HEK293 (cell line): Measurements from ENCODE around the gene ANO1.

ENCODE experiments used
- CTCF ChIA-PET: fragments of 350-600 bp; formaldehyde crosslinking; extraction: SDS; loops from one replicate; lab custom pipeline; 2021; ENCODE audit warnings: antibody characterized with exemption; lab: Yijun Ruan, JAX
- POLR2A ChIA-PET: fragments of 300-600 bp; formaldehyde crosslinking; extraction: SDS; loops from one replicate; lab custom pipeline; 2020; ENCODE audit warnings: antibody characterized with exemption, inconsistent platforms; lab: Yijun Ruan, JAX
- H3K27ac ChIP-seq: fragments of 200-500 bp; sonication (Bioruptor generic); 2 replicates; pipeline ENCODE4 v1.5.1; 2014; ENCODE audit warnings: low read depth, low read length, control low read depth, inconsistent platforms; ENCODE audit errors: extremely low read depth
- H3K36me3 ChIP-seq, 2 experiments: fragments of 200-500 bp in 1 of 2; sonication (Bioruptor generic) in 1 of 2; 1 replicate in 1 of 2; 2 replicates in 1 of 2; pipeline ENCODE4 v1.5.1; 2014 to 2017; ENCODE audit warnings: inconsistent platforms in 2 of 2, low read length in 2 of 2; ENCODE audit not compliant: control insufficient read depth in 2 of 2, insufficient read depth in 1 of 2
- H3K4me1 ChIP-seq: fragments of 200-500 bp; sonication (Bioruptor generic); 2 replicates; pipeline ENCODE4 v1.5.1; 2014; ENCODE audit warnings: mild to moderate bottlenecking, low read length, inconsistent platforms; ENCODE audit not compliant: control insufficient read depth, insufficient read depth
- H3K4me3 ChIP-seq: 2 replicates; pipeline ENCODE4 v1.5.1; 2011; ENCODE audit warnings: low read depth, mild to moderate bottlenecking, control low read depth, low read length, moderate library complexity
- H3K9me3 ChIP-seq: fragments of 200-500 bp; sonication (Bioruptor generic); 2 replicates; pipeline ENCODE4 v1.5.1; 2014; ENCODE audit warnings: low read depth, low read length, inconsistent platforms; ENCODE audit not compliant: control insufficient read depth, insufficient read depth
- FEZF1 ChIP-seq: fragments of 450-650 bp; formaldehyde crosslinking; IDR thresholded peaks from 2 replicates; pipeline ENCODE4 v1.5.1; 2016; ENCODE audit warnings: missing biosample characterization, missing genetic modification characterization
- KLF7 ChIP-seq: fragments of 450-650 bp; formaldehyde crosslinking; IDR thresholded peaks from 2 replicates; pipeline ENCODE4 v1.5.1; 2016; ENCODE audit warnings: missing biosample characterization, missing genetic modification characterization, borderline replicate concordance
- KLF8 ChIP-seq: fragments of 450-650 bp; formaldehyde crosslinking; IDR thresholded peaks from 2 replicates; pipeline ENCODE4 v1.5.1; 2016; ENCODE audit warnings: missing biosample characterization, missing genetic modification characterization
- RBAK ChIP-seq: fragments of 450-650 bp; formaldehyde crosslinking; IDR thresholded peaks from 2 replicates; pipeline ENCODE4 v1.5.1; 2016; ENCODE audit warnings: missing biosample characterization, missing genetic modification characterization
- YY1 ChIP-seq: fragments of 450-650 bp; formaldehyde crosslinking; IDR thresholded peaks from 2 replicates; pipeline ENCODE4 v1.5.1; 2018; ENCODE audit warnings: missing biosample characterization, missing genetic modification characterization
- ZIC2 ChIP-seq: fragments of 450-650 bp; formaldehyde crosslinking; IDR thresholded peaks from 2 replicates; pipeline ENCODE4 v1.5.1; 2016; ENCODE audit warnings: missing biosample characterization, missing genetic modification characterization
- ZNF184 ChIP-seq: fragments of 450-650 bp; IDR thresholded peaks from 2 replicates; pipeline ENCODE4 v1.5.1; 2018; ENCODE audit warnings: missing biosample characterization, mild to moderate bottlenecking, missing genetic modification characterization
- ZNF2 ChIP-seq: fragments of 450-650 bp; formaldehyde crosslinking; IDR thresholded peaks from 2 replicates; pipeline ENCODE4 v1.5.1; 2016; ENCODE audit warnings: missing biosample characterization, missing genetic modification characterization
- ZNF391 ChIP-seq: fragments of 450-650 bp; formaldehyde crosslinking; IDR thresholded peaks from 2 replicates; pipeline ENCODE4 v1.5.1; 2016; ENCODE audit warnings: low read depth, missing biosample characterization, missing genetic modification characterization, borderline replicate concordance
- ZNF501 ChIP-seq: fragments of 450-650 bp; formaldehyde crosslinking; IDR thresholded peaks from 2 replicates; pipeline ENCODE4 v1.5.1; 2016; ENCODE audit warnings: missing biosample characterization, missing genetic modification characterization
- TF ChIP-seq, protein P1 (sequence below): fragments of 450-650 bp; formaldehyde crosslinking; IDR thresholded peaks from 2 replicates; pipeline ENCODE4 v1.5.1; 2016; ENCODE audit warnings: missing biosample characterization, missing genetic modification characterization
- TF ChIP-seq, protein P2 (sequence below): fragments of 450-650 bp; formaldehyde crosslinking; IDR thresholded peaks from 2 replicates; pipeline ENCODE4 v1.5.1; 2016; ENCODE audit warnings: missing biosample characterization, missing genetic modification characterization
- TF ChIP-seq, protein P3 (sequence below): fragments of 450-650 bp; IDR thresholded peaks from 2 replicates; pipeline ENCODE4 v1.5.1; 2018; ENCODE audit warnings: missing biosample characterization, missing genetic modification characterization
- TF ChIP-seq, protein P4 (sequence below): fragments of 450-650 bp; formaldehyde crosslinking; IDR thresholded peaks from 2 replicates; pipeline ENCODE4 v1.5.1; 2017; ENCODE audit warnings: missing biosample characterization, missing genetic modification characterization
- TF ChIP-seq, protein P5 (sequence below): IDR thresholded peaks from 2 replicates; pipeline ENCODE4 v1.6.1; 2011; ENCODE audit warnings: mild to moderate bottlenecking, low read depth, low read length, borderline replicate concordance

ANO1 gene

DNA sequence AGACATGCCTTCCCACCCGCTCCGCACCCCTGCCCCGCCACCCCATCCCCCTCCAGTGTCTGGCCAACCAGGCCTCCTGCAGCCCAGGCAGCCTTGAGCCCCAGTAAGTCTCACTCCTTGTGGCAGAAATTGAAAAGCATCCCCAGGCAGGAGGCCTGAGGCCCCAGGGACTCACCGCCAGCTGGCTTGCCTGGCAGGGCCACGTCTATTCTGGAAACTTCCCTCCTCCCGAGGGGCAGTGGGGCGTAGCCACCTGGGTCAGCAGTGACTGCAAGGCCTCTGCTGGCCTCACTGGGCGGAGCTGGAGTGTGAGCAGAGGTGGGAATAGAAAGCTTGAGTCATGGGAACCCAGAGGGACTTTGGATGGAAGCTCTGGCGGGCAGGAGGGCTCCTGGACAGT, 26.3 kb downstream of the ANO1 start:
- no peak overlapping the region for H3K27ac ChIP-seq
- H3K4me3 ChIP-seq = no peak overlapping the region
- H3K36me3 ChIP-seq = no peaks in the 10 kb centered on the region
- no peaks in the 10 kb centered on the region for H3K9me3 ChIP-seq
- POLR2A ChIA-PET = no interaction called here
- TF ChIP-seq, protein P1, sequence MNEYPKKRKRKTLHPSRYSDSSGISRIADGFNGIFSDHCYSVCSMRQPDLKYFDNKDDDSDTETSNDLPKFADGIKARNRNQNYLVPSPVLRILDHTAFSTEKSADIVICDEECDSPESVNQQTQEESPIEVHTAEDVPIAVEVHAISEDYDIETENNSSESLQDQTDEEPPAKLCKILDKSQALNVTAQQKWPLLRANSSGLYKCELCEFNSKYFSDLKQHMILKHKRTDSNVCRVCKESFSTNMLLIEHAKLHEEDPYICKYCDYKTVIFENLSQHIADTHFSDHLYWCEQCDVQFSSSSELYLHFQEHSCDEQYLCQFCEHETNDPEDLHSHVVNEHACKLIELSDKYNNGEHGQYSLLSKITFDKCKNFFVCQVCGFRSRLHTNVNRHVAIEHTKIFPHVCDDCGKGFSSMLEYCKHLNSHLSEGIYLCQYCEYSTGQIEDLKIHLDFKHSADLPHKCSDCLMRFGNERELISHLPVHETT (tag by site-specific recombination) = no peak
- TF ChIP-seq ZNF501 (no peak), YY1 (no peak), ZIC2 (tag by site-specific recombination) (peak; percentile 79), RBAK (tag by site-specific recombination) (no peak)
- no peaks in the 10 kb centered on the region; the same call in 1 of the 2 replicates for H3K4me1 ChIP-seq
- CTCF ChIA-PET = interaction anchor here (0.6 kb wide), 1 partner anchor 188 kb away, joined by 3 read pairs; no protein-coding TSS in a partner anchor

DNA sequence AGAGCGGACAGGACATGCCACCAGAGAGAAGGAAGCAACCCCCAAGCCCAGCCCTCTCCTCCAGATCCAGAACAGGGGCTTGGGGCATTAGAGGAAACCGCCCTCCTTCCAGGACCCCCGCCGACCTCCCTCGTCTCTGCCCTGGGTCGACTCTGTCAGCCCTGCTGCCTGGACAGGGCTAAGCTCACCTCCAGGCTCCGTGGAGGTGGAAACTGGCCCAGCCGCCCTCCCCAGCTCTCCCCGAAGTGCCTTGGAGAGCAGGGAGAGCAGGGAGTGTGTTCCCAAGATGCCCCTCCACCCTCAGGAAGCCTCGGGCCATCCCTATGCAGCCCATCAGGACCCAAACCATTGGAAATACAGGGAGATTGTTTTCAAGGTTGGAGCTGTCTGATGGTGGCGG, 26.8 kb downstream of the ANO1 start:
- TF ChIP-seq ZNF2 (tag by site-specific recombination) (no peak), KLF8 (tag by site-specific recombination) (no peak), ZNF184 (tag by site-specific recombination) (no peak), FEZF1 (no peak), KLF7 (tag by site-specific recombination) (no peak), ZNF391 (no peak)
- TF ChIP-seq, protein P2, sequence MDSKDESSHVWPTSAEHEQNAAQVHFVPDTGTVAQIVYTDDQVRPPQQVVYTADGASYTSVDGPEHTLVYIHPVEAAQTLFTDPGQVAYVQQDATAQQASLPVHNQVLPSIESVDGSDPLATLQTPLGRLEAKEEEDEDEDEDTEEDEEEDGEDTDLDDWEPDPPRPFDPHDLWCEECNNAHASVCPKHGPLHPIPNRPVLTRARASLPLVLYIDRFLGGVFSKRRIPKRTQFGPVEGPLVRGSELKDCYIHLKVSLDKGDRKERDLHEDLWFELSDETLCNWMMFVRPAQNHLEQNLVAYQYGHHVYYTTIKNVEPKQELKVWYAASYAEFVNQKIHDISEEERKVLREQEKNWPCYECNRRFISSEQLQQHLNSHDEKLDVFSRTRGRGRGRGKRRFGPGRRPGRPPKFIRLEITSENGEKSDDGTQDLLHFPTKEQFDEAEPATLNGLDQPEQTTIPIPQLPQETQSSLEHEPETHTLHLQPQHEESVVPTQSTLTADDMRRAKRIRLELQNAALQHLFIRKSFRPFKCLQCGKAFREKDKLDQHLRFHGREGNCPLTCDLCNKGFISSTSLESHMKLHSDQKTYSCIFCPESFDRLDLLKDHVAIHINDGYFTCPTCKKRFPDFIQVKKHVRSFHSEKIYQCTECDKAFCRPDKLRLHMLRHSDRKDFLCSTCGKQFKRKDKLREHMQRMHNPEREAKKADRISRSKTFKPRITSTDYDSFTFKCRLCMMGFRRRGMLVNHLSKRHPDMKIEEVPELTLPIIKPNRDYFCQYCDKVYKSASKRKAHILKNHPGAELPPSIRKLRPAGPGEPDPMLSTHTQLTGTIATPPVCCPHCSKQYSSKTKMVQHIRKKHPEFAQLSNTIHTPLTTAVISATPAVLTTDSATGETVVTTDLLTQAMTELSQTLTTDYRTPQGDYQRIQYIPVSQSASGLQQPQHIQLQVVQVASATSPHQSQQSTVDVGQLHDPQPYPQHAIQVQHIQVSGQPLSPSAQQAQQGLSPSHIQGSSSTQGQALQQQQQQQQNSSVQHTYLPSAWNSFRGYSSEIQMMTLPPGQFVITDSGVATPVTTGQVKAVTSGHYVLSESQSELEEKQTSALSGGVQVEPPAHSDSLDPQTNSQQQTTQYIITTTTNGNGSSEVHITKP (tag by site-specific recombination) = no peak
- TF ChIP-seq, protein P3, sequence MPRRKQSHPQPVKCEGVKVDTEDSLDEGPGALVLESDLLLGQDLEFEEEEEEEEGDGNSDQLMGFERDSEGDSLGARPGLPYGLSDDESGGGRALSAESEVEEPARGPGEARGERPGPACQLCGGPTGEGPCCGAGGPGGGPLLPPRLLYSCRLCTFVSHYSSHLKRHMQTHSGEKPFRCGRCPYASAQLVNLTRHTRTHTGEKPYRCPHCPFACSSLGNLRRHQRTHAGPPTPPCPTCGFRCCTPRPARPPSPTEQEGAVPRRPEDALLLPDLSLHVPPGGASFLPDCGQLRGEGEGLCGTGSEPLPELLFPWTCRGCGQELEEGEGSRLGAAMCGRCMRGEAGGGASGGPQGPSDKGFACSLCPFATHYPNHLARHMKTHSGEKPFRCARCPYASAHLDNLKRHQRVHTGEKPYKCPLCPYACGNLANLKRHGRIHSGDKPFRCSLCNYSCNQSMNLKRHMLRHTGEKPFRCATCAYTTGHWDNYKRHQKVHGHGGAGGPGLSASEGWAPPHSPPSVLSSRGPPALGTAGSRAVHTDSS (tag by site-specific recombination) = no peak
- TF ChIP-seq, protein P4, sequence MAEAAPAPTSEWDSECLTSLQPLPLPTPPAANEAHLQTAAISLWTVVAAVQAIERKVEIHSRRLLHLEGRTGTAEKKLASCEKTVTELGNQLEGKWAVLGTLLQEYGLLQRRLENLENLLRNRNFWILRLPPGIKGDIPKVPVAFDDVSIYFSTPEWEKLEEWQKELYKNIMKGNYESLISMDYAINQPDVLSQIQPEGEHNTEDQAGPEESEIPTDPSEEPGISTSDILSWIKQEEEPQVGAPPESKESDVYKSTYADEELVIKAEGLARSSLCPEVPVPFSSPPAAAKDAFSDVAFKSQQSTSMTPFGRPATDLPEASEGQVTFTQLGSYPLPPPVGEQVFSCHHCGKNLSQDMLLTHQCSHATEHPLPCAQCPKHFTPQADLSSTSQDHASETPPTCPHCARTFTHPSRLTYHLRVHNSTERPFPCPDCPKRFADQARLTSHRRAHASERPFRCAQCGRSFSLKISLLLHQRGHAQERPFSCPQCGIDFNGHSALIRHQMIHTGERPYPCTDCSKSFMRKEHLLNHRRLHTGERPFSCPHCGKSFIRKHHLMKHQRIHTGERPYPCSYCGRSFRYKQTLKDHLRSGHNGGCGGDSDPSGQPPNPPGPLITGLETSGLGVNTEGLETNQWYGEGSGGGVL (tag by site-specific recombination) = no peak
- TF ChIP-seq, protein P5, sequence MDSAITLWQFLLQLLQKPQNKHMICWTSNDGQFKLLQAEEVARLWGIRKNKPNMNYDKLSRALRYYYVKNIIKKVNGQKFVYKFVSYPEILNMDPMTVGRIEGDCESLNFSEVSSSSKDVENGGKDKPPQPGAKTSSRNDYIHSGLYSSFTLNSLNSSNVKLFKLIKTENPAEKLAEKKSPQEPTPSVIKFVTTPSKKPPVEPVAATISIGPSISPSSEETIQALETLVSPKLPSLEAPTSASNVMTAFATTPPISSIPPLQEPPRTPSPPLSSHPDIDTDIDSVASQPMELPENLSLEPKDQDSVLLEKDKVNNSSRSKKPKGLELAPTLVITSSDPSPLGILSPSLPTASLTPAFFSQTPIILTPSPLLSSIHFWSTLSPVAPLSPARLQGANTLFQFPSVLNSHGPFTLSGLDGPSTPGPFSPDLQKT = no peak
- H3K27ac ChIP-seq = no peak overlapping the region
- CTCF ChIA-PET = interaction anchor here (0.6 kb wide), 1 partner anchor 188 kb away, joined by 3 read pairs; no protein-coding TSS in a partner anchor
- no peaks in the 10 kb centered on the region for H3K9me3 ChIP-seq
- H3K4me1 ChIP-seq = no peaks in the 10 kb centered on the region
- POLR2A ChIA-PET = no interaction called here
- H3K36me3 ChIP-seq = no peaks in the 10 kb centered on the region
- H3K4me3 ChIP-seq = no peak overlapping the region
